PFSK-1 (cell line): ENCODE measurements around the gene WDR37.
A peak's percentile ranks its signal among the peaks of the same experiment; 100 is the strongest.

Experiments used
- FOXP2 ChIP-seq: optimal IDR thresholded peaks from 2 replicates; pipeline ENCODE3; 2011; ENCODE audit warnings: borderline replicate concordance, control low read depth, inconsistent platforms; ENCODE audit not compliant: insufficient read depth; ENCODE audit errors: extremely low read length, extremely low read depth
- POLR2AphosphoS5 ChIP-seq: IDR thresholded peaks from 2 replicates; pipeline ENCODE4 v1.6.1; 2012; ENCODE audit warnings: low read depth, mild to moderate bottlenecking, control low read depth, low read length, moderate library complexity
- REST ChIP-seq, 2 experiments: IDR thresholded peaks; 2 replicates each; pipeline versions ENCODE4 v1.6.1 to v1.8.0; 2011 to 2012; ENCODE audit warnings: low read depth in 2 of 2, low read length in 2 of 2, control low read depth in 1 of 2, inconsistent platforms in 1 of 2, mild to moderate bottlenecking in 1 of 2, moderate library complexity in 1 of 2; ENCODE audit not compliant: insufficient read depth in 1 of 2
- SIN3A ChIP-seq: IDR thresholded peaks from 2 replicates; pipeline ENCODE4 v1.6.1; 2012; ENCODE audit warnings: mild to moderate bottlenecking, low read length, moderate library complexity, borderline replicate concordance; ENCODE audit not compliant: insufficient read depth
- TAF1 ChIP-seq: IDR thresholded peaks from 2 replicates; pipeline ENCODE4 v1.6.1; 2012; ENCODE audit warnings: low read length, control low read depth, borderline replicate concordance; ENCODE audit not compliant: insufficient read depth

DNA sequence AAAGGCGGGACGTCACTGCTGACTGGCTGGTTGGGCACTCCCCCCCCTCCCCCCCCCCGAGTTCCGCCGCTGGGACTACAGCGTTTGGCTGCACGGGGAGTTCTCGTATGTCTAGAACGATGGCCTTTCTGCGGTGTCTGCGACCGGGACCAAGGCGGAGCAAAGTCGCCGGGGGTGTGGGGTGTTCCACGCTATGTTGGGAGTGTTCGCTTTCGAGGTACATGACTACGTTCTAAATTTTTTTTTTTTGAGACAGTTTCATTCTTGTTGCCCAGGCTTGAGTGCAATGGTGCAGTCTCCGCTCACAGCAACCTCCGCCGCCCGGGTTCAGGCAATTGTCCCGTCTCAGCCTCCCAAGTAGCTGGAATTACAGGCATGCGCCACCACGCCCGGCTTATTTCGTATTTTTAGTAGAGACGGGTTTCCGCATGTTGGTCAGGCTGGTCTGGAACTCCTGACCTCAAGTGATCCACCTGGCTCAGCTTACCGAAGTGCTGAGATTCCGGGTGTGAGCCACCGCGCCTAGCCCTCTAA is 6.7 kb upstream of the WDR37 start:
- TF ChIP-seq POLR2AphosphoS5 (peak; percentile 8; the same call in 1 of the 2 replicates), TAF1 (no peak), SIN3A (no peak), REST (IDR thresholded peaks at IDR 0.05; ENCODE audit: insufficient read depth in 1 of 2, low read depth in 2 of 2, low read length in 2 of 2) (no peak), FOXP2 (no peak)
